Lower leg skin (tissue), 4 donors: ENCODE measurements around the gene SRSF5. TPM values are rescaled to one million over a fixed set of nuclear protein-coding genes. Genes with fewer than 3 reads are reported as not detected.

Experiments
- DNase-seq, 2 donors: peaks; one replicate each; pipeline ENCODE4 v3.0.0-alpha.2; 2019; ENCODE audit warnings: low spot score in 2 of 2
- H3K4me3 ChIP-seq: fragments of 200-600 bp; sonication (generic); 2 replicates; pipeline ENCODE4 v1.5.1; 2017; ENCODE audit warnings: mild to moderate bottlenecking, low read depth; ENCODE audit not compliant: poor library complexity, severe bottlenecking
- CTCF ChIP-seq, 3 donors: fragments of 450-650 bp; IDR thresholded peaks; one replicate each; pipeline ENCODE4 v1.5.1; 2016; ENCODE audit warnings: antibody characterized with exemption in 3 of 3, mild to moderate bottlenecking in 3 of 3, moderate library complexity in 2 of 3
- POLR2A ChIP-seq, 2 donors: fragments of 450-650 bp; IDR thresholded peaks; one replicate each; pipeline ENCODE4 v1.6.1; 2016 to 2017; ENCODE audit warnings: antibody characterized with exemption in 2 of 2, mild to moderate bottlenecking in 1 of 2, moderate library complexity in 1 of 2
- WGBS, 2 donors: methylation state at CpG; one replicate each; pipeline ENCODE4 v1.1.5; 2018; 5-methylcytosine and 5-hydroxymethylcytosine counted together
- intact Hi-C: fragments of 100-400 bp; cut with DNase I; formaldehyde crosslinking; loops from one replicate; pipeline ENCODE4 v1.15.0; 2023; ENCODE audit warnings: low total_unique reads
- total RNA-seq, 4 donors: library from RNA; depleted of rRNA; stranded (reverse); fragments of >200 nt; gene quantifications; one replicate each; pipeline ENCODE4 v1.1.0, GENCODE V29; 2016

SRSF5 gene
- total RNA-seq, 4 donors from 2014 or later, result 297 to 612 (median 380) TPM

- TF ChIP-seq POLR2A (IDR thresholded peaks at IDR 0.05) (no peak), CTCF (IDR thresholded peaks at IDR 0.05) (peak in 1 of 3 donors; percentile 44)
- intact Hi-C loops, result loop anchor here (2.0 to 5.0 kb wide), 2 partner anchors 209 to 252 kb away; no protein-coding TSS in a partner anchor
- peak; percentile 53 to 83 for DNase-seq
- H3K4me3 ChIP-seq, result no peak overlapping the region
- 7 to 10% methylated on average over 11 of the region's 11 CpGs for WGBS, 2 donors
Measured at GRCh38 chr14:69818758-69819191, 51.8 kb downstream of the SRSF5 start.

- 76 to 86% methylated on average over 8 of the region's 8 CpGs for WGBS, 2 donors
- intact Hi-C loops, result loop anchor here (2.0 to 5.0 kb wide), 2 partner anchors 208 to 251 kb away; no protein-coding TSS in a partner anchor
- TF ChIP-seq CTCF (IDR thresholded peaks at IDR 0.05) (no peak), POLR2A (IDR thresholded peaks at IDR 0.05) (no peak)
- no peak overlapping the region for H3K4me3 ChIP-seq
- DNase-seq, result peak in 1 of 2 donors; percentile 74
Measured at GRCh38 chr14:69819607-69820006, 52.7 kb downstream of the SRSF5 start.

GRCh38 chr14:69820991-69821390 is 54.0 kb downstream of the SRSF5 start:
- 43 to 55% methylated on average over 2 of the region's 2 CpGs for WGBS, 2 donors
- no peak for DNase-seq
- intact Hi-C loops, result no loop called here
- TF ChIP-seq CTCF (IDR thresholded peaks at IDR 0.05) (no peak), POLR2A (IDR thresholded peaks at IDR 0.05) (no peak)
- no peak overlapping the region for H3K4me3 ChIP-seq

Other genes with a start within 250 kb of the SRSF5 start
- under 1 TPM in 2 of 4 donors, not detected in 2; 0.12 to 0.19 TPM for gene CCDC177, start 192.3 kb upstream of the SRSF5 start, total RNA-seq
- 10 to 100 TPM; 35.5 to 56.7 (median 51.0) TPM for gene SUSD6, start 155.5 kb upstream of the SRSF5 start, total RNA-seq
- gene SLC10A1, start 30.1 kb downstream of the SRSF5 start, total RNA-seq, result not detected
- gene SMOC1, start 112.3 kb downstream of the SRSF5 start, total RNA-seq, result 1 to 10 TPM; 1.1 to 5.4 (median 1.9) TPM